ENCODE measurements around the gene CACNA1D.

GRCh38 chr3:53457068-53457467, 37.3 kb upstream of the CACNA1D start:
- no peak for TF ChIP-seq GATA3 (IDR thresholded peaks at IDR 0.05; ENCODE audit: low read depth, low read length)
- TF ChIP-seq GATA2 (IDR thresholded peaks at IDR 0.05; ENCODE audit: low read depth, low read length) = no peak

Measured in SH-SY5Y (cell line).